Mammary epithelial cell (primary cell): ENCODE measurements around the gene PCDH17.

ENCODE experiments used
- CTCF ChIP-seq, 2 donors: IDR thresholded peaks in 1 of 2; conservative IDR thresholded peaks in 1 of 2; 2 replicates each; pipeline ENCODE4 v1.5.1; 2011 to 2012; ENCODE audit warnings: inconsistent platforms in 2 of 2, low read length in 2 of 2, mild to moderate bottlenecking in 2 of 2, control low read depth in 1 of 2, low read depth in 1 of 2; ENCODE audit not compliant: insufficient read depth in 1 of 2; ENCODE audit errors: extremely low read depth in 1 of 2
- EZH2 ChIP-seq: IDR thresholded peaks from 2 replicates; pipeline ENCODE4 v1.6.1; 2012; ENCODE audit warnings: low read length, inconsistent platforms, borderline replicate concordance

- TF ChIP-seq CTCF (conservative IDR thresholded peaks at IDR 0.05 in 1 of 2, IDR thresholded peaks at IDR 0.05 in 1 of 2; ENCODE audit: extremely low read depth in 1 of 2, insufficient read depth in 1 of 2, low read depth in 1 of 2, low read length in 2 of 2) (no peak), EZH2 (no peak)
Measured at GRCh38 chr13:57760951-57761350, 129.4 kb downstream of the PCDH17 start.
